Measurements from ENCODE around the gene ZNF488.

The ZNF488 gene

GRCh38 chr10:47337310-47337709 is 46.8 kb downstream of the ZNF488 start:
- H3K27me3 ChIP-seq (ENCODE audit: control insufficient read depth in 1 of 2, insufficient read depth in 2 of 2, low read length in 2 of 2), result no peaks in the 10 kb centered on the region
- H3K27ac ChIP-seq (ENCODE audit: low read depth, low read length), result no peak overlapping the region
- H3K9me3 ChIP-seq (ENCODE audit: low read length), result no peaks in the 10 kb centered on the region
- H3K9ac ChIP-seq (ENCODE audit: low read length), result no peak overlapping the region
- H3K36me3 ChIP-seq (ENCODE audit: insufficient read depth, low read length), result no peaks in the 10 kb centered on the region
- no peaks in the 10 kb centered on the region for H3K4me1 ChIP-seq (ENCODE audit: insufficient read depth, low read length)
- H3K4me3 ChIP-seq (ENCODE audit: low read depth in 1 of 2, low read length in 2 of 2), result no peak overlapping the region

- no peaks in the 10 kb centered on the region for H3K4me1 ChIP-seq (ENCODE audit: insufficient read depth, low read length)
- H3K36me3 ChIP-seq (ENCODE audit: insufficient read depth, low read length), result no peaks in the 10 kb centered on the region
- no peak overlapping the region for H3K9ac ChIP-seq (ENCODE audit: low read length)
- no peaks in the 10 kb centered on the region for H3K9me3 ChIP-seq (ENCODE audit: low read length)
- H3K27me3 ChIP-seq (ENCODE audit: control insufficient read depth in 1 of 2, insufficient read depth in 2 of 2, low read length in 2 of 2), result no peaks in the 10 kb centered on the region
- no peak overlapping the region for H3K4me3 ChIP-seq (ENCODE audit: low read depth in 1 of 2, low read length in 2 of 2)
- no peak overlapping the region for H3K27ac ChIP-seq (ENCODE audit: low read depth, low read length)
Observed at GRCh38 chr10:47336387-47337134, 47.5 kb downstream of the ZNF488 start.

GRCh38 chr10:47335906-47336305 is 48.2 kb downstream of the ZNF488 start:
- Histone ChIP-seq H3K4me1 (ENCODE audit: insufficient read depth, low read length) (no peaks in the 10 kb centered on the region), H3K4me3 (ENCODE audit: low read depth in 1 of 2, low read length in 2 of 2) (no peak overlapping the region), H3K9ac (ENCODE audit: low read length) (no peak overlapping the region), H3K36me3 (ENCODE audit: insufficient read depth, low read length) (no peaks in the 10 kb centered on the region), H3K27me3 (ENCODE audit: control insufficient read depth in 1 of 2, insufficient read depth in 2 of 2, low read length in 2 of 2) (no peaks in the 10 kb centered on the region), H3K27ac (ENCODE audit: low read depth, low read length) (no peak overlapping the region), H3K9me3 (ENCODE audit: low read length) (no peaks in the 10 kb centered on the region)

GRCh38 chr10:47334466-47335295 is 49.4 kb downstream of the ZNF488 start:
- H3K36me3 ChIP-seq (ENCODE audit: insufficient read depth, low read length), result no peaks in the 10 kb centered on the region
- H3K27me3 ChIP-seq (ENCODE audit: control insufficient read depth in 1 of 2, insufficient read depth in 2 of 2, low read length in 2 of 2), result no peaks in the 10 kb centered on the region
- H3K4me1 ChIP-seq (ENCODE audit: insufficient read depth, low read length), result no peaks in the 10 kb centered on the region
- H3K27ac ChIP-seq (ENCODE audit: low read depth, low read length), result no peak overlapping the region
- no peaks in the 10 kb centered on the region for H3K9me3 ChIP-seq (ENCODE audit: low read length)
- no peak overlapping the region for H3K9ac ChIP-seq (ENCODE audit: low read length)
- H3K4me3 ChIP-seq (ENCODE audit: low read depth in 1 of 2, low read length in 2 of 2), result no peak overlapping the region

GRCh38 chr10:47333532-47333931 is 50.6 kb downstream of the ZNF488 start:
- H3K36me3 ChIP-seq (ENCODE audit: insufficient read depth, low read length), result no peaks in the 10 kb centered on the region
- no peak overlapping the region for H3K9ac ChIP-seq (ENCODE audit: low read length)
- no peaks in the 10 kb centered on the region for H3K9me3 ChIP-seq (ENCODE audit: low read length)

GRCh38 chr10:47332946-47333345 is 51.1 kb downstream of the ZNF488 start:
- Histone ChIP-seq H3K4me3 (ENCODE audit: low read depth in 1 of 2, low read length in 2 of 2) (no peak overlapping the region), H3K4me1 (ENCODE audit: insufficient read depth, low read length) (no peaks in the 10 kb centered on the region), H3K9ac (ENCODE audit: low read length) (no peak overlapping the region), H3K27me3 (ENCODE audit: control insufficient read depth in 1 of 2, insufficient read depth in 2 of 2, low read length in 2 of 2) (no peaks in the 10 kb centered on the region), H3K27ac (ENCODE audit: low read depth, low read length) (no peak overlapping the region), H3K36me3 (ENCODE audit: insufficient read depth, low read length) (no peaks in the 10 kb centered on the region), H3K9me3 (ENCODE audit: low read length) (no peaks in the 10 kb centered on the region)

More at GRCh38 chr10:47333532-47333931, 50.6 kb downstream of the ZNF488 start:
- Histone ChIP-seq H3K4me1 (ENCODE audit: insufficient read depth, low read length) (no peaks in the 10 kb centered on the region), H3K27me3 (ENCODE audit: control insufficient read depth in 1 of 2, insufficient read depth in 2 of 2, low read length in 2 of 2) (no peaks in the 10 kb centered on the region), H3K4me3 (ENCODE audit: low read depth in 1 of 2, low read length in 2 of 2) (no peak overlapping the region), H3K27ac (ENCODE audit: low read depth, low read length) (no peak overlapping the region)

- Histone ChIP-seq H3K27ac (ENCODE audit: low read depth, low read length) (no peak overlapping the region), H3K9me3 (ENCODE audit: low read length) (no peaks in the 10 kb centered on the region), H3K27me3 (ENCODE audit: control insufficient read depth in 1 of 2, insufficient read depth in 2 of 2, low read length in 2 of 2) (no peaks in the 10 kb centered on the region), H3K4me1 (ENCODE audit: insufficient read depth, low read length) (no peaks in the 10 kb centered on the region), H3K36me3 (ENCODE audit: insufficient read depth, low read length) (no peaks in the 10 kb centered on the region), H3K4me3 (ENCODE audit: low read depth in 1 of 2, low read length in 2 of 2) (no peak overlapping the region), H3K9ac (ENCODE audit: low read length) (no peak overlapping the region)
Observed at GRCh38 chr10:47332371-47332770, 51.7 kb downstream of the ZNF488 start.

GRCh38 chr10:47331954-47332353 is 52.1 kb downstream of the ZNF488 start:
- H3K4me3 ChIP-seq (ENCODE audit: low read depth in 1 of 2, low read length in 2 of 2), result no peak overlapping the region
- H3K9ac ChIP-seq (ENCODE audit: low read length), result no peak overlapping the region
- no peaks in the 10 kb centered on the region for H3K27me3 ChIP-seq (ENCODE audit: control insufficient read depth in 1 of 2, insufficient read depth in 2 of 2, low read length in 2 of 2)
- no peaks in the 10 kb centered on the region for H3K36me3 ChIP-seq (ENCODE audit: insufficient read depth, low read length)
- H3K9me3 ChIP-seq (ENCODE audit: low read length), result no peaks in the 10 kb centered on the region
- H3K27ac ChIP-seq (ENCODE audit: low read depth, low read length), result no peak overlapping the region
- H3K4me1 ChIP-seq (ENCODE audit: insufficient read depth, low read length), result no peaks in the 10 kb centered on the region

- no peak overlapping the region for H3K9ac ChIP-seq (ENCODE audit: low read length)
Observed at GRCh38 chr10:47331491-47331890, 52.6 kb downstream of the ZNF488 start.

GRCh38 chr10:47330804-47331203 is 53.3 kb downstream of the ZNF488 start:
- no peaks in the 10 kb centered on the region for H3K36me3 ChIP-seq (ENCODE audit: insufficient read depth, low read length)
- no peak overlapping the region for H3K9ac ChIP-seq (ENCODE audit: low read length)

More at GRCh38 chr10:47331491-47331890, 52.6 kb downstream of the ZNF488 start:
- Histone ChIP-seq H3K4me3 (ENCODE audit: low read depth in 1 of 2, low read length in 2 of 2) (no peak overlapping the region), H3K27me3 (ENCODE audit: control insufficient read depth in 1 of 2, insufficient read depth in 2 of 2, low read length in 2 of 2) (no peaks in the 10 kb centered on the region), H3K4me1 (ENCODE audit: insufficient read depth, low read length) (no peaks in the 10 kb centered on the region), H3K9me3 (ENCODE audit: low read length) (no peaks in the 10 kb centered on the region), H3K36me3 (ENCODE audit: insufficient read depth, low read length) (no peaks in the 10 kb centered on the region), H3K27ac (ENCODE audit: low read depth, low read length) (no peak overlapping the region)

GRCh38 chr10:47330366-47330765 is 53.7 kb downstream of the ZNF488 start:
- Histone ChIP-seq H3K9me3 (ENCODE audit: low read length) (no peaks in the 10 kb centered on the region), H3K4me3 (ENCODE audit: low read depth in 1 of 2, low read length in 2 of 2) (no peak overlapping the region), H3K27me3 (ENCODE audit: control insufficient read depth in 1 of 2, insufficient read depth in 2 of 2, low read length in 2 of 2) (no peaks in the 10 kb centered on the region), H3K9ac (ENCODE audit: low read length) (no peak overlapping the region), H3K4me1 (ENCODE audit: insufficient read depth, low read length) (no peaks in the 10 kb centered on the region), H3K36me3 (ENCODE audit: insufficient read depth, low read length) (no peaks in the 10 kb centered on the region), H3K27ac (ENCODE audit: low read depth, low read length) (no peak overlapping the region)

More at GRCh38 chr10:47330804-47331203, 53.3 kb downstream of the ZNF488 start:
- Histone ChIP-seq H3K27ac (ENCODE audit: low read depth, low read length) (no peak overlapping the region), H3K4me1 (ENCODE audit: insufficient read depth, low read length) (no peaks in the 10 kb centered on the region), H3K4me3 (ENCODE audit: low read depth in 1 of 2, low read length in 2 of 2) (no peak overlapping the region), H3K27me3 (ENCODE audit: control insufficient read depth in 1 of 2, insufficient read depth in 2 of 2, low read length in 2 of 2) (no peaks in the 10 kb centered on the region), H3K9me3 (ENCODE audit: low read length) (no peaks in the 10 kb centered on the region)
